Coronary artery (tissue), 2 donors: ENCODE results near the gene USPL1.
"Not testable (repeated sequence)": the region's sequence is repeated elsewhere in the genome, so short reads cannot be mapped to it uniquely, and the experiment has no call there.

Source experiments
- DNase-seq: peaks from one replicate; pipeline ENCODE4 v3.0.0-alpha.2; 2017; ENCODE audit warnings: low spot score
- H3K27ac ChIP-seq, 2 donors: fragments of 200-600 bp; sonication (generic); one replicate each; pipeline ENCODE4 v1.5.1; 2016 to 2019
- H3K4me3 ChIP-seq: fragments of 200-600 bp; sonication (generic); 2 replicates; pipeline ENCODE4 v1.5.1; 2016; ENCODE audit warnings: mild to moderate bottlenecking, moderate library complexity
- TF ChIP-seq, protein P1 (sequence below): fragments of 200-600 bp; sonication (generic); IDR thresholded peaks from one replicate; pipeline ENCODE4 v1.5.1; 2019; ENCODE audit warnings: antibody characterized with exemption

USPL1 gene

DNA sequence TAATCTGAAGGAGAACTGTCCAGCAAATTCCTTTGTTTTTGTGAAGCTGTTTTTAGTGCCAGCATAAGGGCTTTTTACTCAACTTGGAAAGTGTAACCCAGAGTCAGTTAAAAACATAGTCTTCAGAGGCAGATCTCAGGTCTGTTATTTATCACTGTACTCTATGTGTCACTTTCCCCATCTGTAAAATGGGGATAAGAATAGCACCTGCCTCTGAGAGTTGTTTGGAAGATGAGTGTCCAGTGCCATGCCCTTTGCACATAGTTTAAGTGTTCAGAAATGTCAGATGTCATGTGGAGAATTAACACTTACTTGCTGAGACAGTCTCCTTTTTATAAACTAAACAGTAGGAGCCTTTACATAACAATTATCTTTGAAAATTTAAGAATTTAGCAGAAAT, 27.9 kb downstream of the USPL1 start:
- TF ChIP-seq, protein P1, sequence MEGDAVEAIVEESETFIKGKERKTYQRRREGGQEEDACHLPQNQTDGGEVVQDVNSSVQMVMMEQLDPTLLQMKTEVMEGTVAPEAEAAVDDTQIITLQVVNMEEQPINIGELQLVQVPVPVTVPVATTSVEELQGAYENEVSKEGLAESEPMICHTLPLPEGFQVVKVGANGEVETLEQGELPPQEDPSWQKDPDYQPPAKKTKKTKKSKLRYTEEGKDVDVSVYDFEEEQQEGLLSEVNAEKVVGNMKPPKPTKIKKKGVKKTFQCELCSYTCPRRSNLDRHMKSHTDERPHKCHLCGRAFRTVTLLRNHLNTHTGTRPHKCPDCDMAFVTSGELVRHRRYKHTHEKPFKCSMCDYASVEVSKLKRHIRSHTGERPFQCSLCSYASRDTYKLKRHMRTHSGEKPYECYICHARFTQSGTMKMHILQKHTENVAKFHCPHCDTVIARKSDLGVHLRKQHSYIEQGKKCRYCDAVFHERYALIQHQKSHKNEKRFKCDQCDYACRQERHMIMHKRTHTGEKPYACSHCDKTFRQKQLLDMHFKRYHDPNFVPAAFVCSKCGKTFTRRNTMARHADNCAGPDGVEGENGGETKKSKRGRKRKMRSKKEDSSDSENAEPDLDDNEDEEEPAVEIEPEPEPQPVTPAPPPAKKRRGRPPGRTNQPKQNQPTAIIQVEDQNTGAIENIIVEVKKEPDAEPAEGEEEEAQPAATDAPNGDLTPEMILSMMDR, result no peak
- Histone ChIP-seq H3K27ac (no peak overlapping the region), H3K4me3 (no peak overlapping the region)
- no peak for DNase-seq

DNA sequence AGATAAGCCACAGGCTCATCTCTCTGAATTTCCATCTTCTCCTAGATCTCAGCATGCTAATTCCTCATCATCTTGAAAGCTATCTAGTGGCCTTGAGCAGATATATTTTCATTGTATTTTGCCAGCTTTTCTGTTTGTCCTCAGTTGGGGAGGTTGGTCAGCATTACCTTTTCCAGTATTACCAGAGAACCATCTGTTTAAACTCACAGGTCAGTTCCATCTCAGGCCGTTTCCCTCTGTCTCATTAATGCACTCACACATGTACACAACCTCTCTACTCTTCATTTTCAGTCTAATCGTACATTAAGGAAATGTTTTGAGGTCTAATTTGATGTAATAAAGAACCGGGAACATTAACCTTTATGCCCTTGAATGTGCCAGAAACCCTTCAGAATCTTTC, 29.7 kb downstream of the USPL1 start:
- TF ChIP-seq, protein P1, result no peak
- no peak overlapping the region for H3K4me3 ChIP-seq
- no peak overlapping the region for H3K27ac ChIP-seq
- DNase-seq, result no peak

DNA sequence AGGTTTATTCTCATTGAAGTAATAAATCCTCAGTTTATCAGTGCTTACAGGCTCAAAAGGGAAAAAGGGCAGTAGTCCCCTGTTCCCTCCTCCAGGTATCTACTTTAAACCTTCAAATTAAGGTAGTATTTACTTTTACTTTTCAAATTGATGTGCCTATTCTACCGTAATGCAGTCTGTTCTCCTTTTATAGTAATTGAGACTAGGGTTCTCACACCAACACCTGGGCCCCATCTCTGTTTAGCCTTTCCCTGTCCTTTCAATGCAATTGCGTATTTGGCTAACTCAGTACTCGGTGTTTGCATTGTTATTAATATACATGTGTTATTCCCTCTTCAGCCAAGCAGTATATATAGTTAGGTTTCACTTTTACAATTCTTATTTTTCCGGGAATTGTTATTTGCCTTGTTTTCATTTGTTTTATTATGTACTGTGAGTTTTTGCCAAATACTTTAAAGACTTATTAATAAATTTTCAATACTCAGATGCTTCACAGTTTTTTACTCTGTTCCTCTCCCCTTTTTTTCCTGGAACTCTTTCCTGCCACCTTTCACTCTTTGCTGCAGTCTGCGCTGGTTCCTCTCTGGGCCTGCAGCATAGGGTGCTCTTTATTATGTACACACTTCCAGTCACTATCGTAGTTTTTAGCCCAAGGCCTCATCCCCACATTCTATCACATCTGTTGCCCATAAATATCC, 30.3 kb downstream of the USPL1 start:
- no peak for DNase-seq
- Histone ChIP-seq H3K27ac (no peak overlapping the region), H3K4me3 (no peak overlapping the region)
- TF ChIP-seq, protein P1, result no peak

DNA sequence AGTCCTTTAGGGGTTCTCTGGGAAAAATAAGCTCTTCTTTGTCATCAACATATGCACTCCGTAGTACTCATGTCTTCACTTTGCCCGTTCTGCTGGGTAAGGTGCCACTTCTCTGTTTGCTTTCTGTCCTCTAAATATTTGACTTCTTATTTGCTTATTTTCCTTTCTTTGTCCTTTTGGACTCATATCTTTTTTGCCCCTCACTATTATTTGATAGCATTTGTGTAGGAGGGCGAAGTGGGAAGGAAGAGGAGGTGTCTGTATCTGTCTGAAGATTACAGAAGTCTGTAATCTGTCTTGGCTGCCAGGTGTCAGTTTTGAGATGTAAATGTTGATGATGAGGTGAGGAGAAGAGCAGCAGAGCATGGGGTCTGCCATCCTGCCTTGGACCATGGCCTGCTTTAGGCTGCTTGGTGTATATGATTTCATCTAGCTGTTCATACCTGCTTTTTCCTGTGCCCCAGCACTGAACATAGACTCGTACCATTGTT, 30.8 kb downstream of the USPL1 start:
- Histone ChIP-seq H3K27ac (no peak overlapping the region), H3K4me3 (no peak overlapping the region)
- no peak for DNase-seq
- TF ChIP-seq, protein P1, result no peak

DNA sequence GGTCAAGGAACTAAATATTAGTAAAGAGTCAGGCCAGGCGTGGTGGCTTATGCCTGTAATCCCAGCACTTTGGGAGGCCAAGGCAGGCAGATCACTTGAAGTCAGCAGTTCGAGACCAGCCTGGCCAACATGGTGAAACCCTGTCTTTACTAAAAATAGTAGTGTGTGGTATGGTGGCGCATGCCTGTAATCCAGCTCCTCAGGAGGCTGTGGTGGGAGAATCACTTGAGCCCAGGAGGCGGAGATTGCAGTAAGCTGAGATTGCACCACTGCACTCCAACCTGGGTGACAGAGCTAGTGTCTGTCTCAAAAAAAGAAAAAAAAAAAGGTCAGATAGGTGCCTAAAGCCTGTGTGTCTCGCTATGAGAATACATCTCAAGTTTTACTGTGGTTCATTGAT, 33.9 kb downstream of the USPL1 start:
- not testable (repeated sequence) for H3K27ac ChIP-seq, H3K4me3 ChIP-seq, DNase-seq

DNA sequence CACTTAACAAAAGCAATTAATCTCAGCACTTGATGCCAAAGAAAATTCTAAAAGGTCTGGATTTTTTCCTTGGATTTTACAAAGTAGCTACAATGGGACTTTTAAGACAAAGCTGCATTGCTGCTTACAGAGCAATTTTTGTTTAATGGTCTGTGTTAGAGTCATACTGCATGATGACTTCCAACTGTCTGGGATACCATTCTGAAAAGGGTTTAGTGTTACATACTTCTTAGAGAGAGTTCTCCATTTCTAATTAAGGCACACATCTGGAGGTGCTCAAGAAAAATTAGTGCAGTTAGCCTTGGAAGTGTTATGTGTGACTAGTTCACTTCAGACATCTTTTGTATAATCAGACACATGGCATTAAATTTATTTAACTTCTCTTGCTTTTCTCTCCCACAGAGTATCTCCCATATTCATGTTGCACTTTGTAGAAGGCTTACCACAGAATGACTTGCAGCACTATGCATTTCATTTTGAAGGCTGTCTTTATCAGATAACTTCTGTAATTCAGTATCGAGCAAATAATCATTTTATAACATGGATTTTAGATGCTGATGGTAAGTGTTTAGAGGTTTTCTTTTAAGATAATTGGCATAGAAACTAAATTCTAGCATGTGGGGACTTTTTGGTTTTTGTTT, 35.1 kb downstream of the USPL1 start:
- TF ChIP-seq, protein P1, result no peak
- no peak overlapping the region for H3K4me3 ChIP-seq
- no peak overlapping the region for H3K27ac ChIP-seq
- no peak for DNase-seq

DNA sequence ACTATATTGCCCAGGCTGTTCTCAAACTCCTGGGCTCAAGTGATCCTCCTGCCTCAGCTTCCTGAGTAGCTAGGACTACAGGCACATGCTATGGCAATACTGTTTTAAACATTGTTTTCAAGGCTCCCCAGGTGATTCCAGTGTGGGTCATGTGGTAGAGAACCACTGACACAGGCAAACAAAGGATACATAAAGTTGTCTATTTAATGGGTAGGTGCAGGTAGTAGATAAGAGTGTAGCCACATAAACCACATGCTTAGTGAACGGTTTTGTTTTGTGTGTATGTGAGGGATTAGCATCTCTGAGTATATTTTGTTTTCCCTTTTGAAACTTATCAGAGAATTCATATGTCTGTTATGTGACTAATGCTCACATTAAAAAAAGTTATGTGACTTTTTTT, 36.7 kb downstream of the USPL1 start:
- no peak for DNase-seq
- TF ChIP-seq, protein P1, result no peak
- no peak overlapping the region for H3K27ac ChIP-seq
- no peak overlapping the region for H3K4me3 ChIP-seq
